ENCODE measurements around the gene AP1G2. TPM values are rescaled to one million over a fixed set of nuclear protein-coding genes. Genes with fewer than 3 reads are reported as not detected.

The AP1G2 gene
- total RNA-seq, 1 experiment from 2014 or later, result 83.3 TPM

- H3K36me3 ChIP-seq (replicated peaks; ENCODE audit: control insufficient read depth, insufficient read depth, low read length), result no peaks in the 10 kb centered on the region
- H3K4me3 ChIP-seq (ENCODE audit: insufficient read depth, low read depth, low read length), result no peak overlapping the region
- peaks cover 10% of the 10 kb centered on the region; the same call in 1 of the 2 replicates for H3K27me3 ChIP-seq (ENCODE audit: control insufficient read depth, insufficient read depth, low read length)
- no peak for DNase-seq
These were observed 15.5 kb upstream of the AP1G2 start for GRCh38 chr14:23582906-23583760.

GRCh38 chr14:23580948-23581281, 13.3 kb upstream of the AP1G2 start:
- H3K4me3 ChIP-seq (ENCODE audit: insufficient read depth, low read depth, low read length), result no peak overlapping the region
- H3K27me3 ChIP-seq (ENCODE audit: control insufficient read depth, insufficient read depth, low read length), result peaks cover 31% of the 10 kb centered on the region
- peak; percentile 62 for DNase-seq
- H3K36me3 ChIP-seq (replicated peaks; ENCODE audit: control insufficient read depth, insufficient read depth, low read length), result no peaks in the 10 kb centered on the region

- no peaks in the 10 kb centered on the region for H3K36me3 ChIP-seq (replicated peaks; ENCODE audit: control insufficient read depth, insufficient read depth, low read length)
- H3K27me3 ChIP-seq (ENCODE audit: control insufficient read depth, insufficient read depth, low read length), result peaks cover 37% of the 10 kb centered on the region
- DNase-seq, result no peak
- no peak overlapping the region for H3K4me3 ChIP-seq (ENCODE audit: insufficient read depth, low read depth, low read length)
These were observed 12.7 kb upstream of the AP1G2 start for GRCh38 chr14:23580152-23580926.

- peak; percentile 17 for DNase-seq
- H3K27me3 ChIP-seq (ENCODE audit: control insufficient read depth, insufficient read depth, low read length), result peaks cover 43% of the 10 kb centered on the region
- H3K4me3 ChIP-seq (ENCODE audit: insufficient read depth, low read depth, low read length), result no peak overlapping the region
- no peaks in the 10 kb centered on the region for H3K36me3 ChIP-seq (replicated peaks; ENCODE audit: control insufficient read depth, insufficient read depth, low read length)
These were observed 12.1 kb upstream of the AP1G2 start for GRCh38 chr14:23579739-23580138.

GRCh38 chr14:23579311-23579630, 11.7 kb upstream of the AP1G2 start:
- no peak overlapping the region for H3K4me3 ChIP-seq (ENCODE audit: insufficient read depth, low read depth, low read length)
- peak; percentile 43 for DNase-seq
- H3K36me3 ChIP-seq (replicated peaks; ENCODE audit: control insufficient read depth, insufficient read depth, low read length), result no peaks in the 10 kb centered on the region
- H3K27me3 ChIP-seq (ENCODE audit: control insufficient read depth, insufficient read depth, low read length), result peaks cover 43% of the 10 kb centered on the region

GRCh38 chr14:23578560-23579310, 11.1 kb upstream of the AP1G2 start, which contains the start of gene JPH4:
TSS of gene JPH4 (minus strand) at chr14:23578790. CDS start at chr14:23577453, 1,337 bp downstream.
- Histone ChIP-seq H3K4me3 (ENCODE audit: insufficient read depth, low read depth, low read length) (peak within 1 kb of the TSS; percentile 53), H3K27me3 (ENCODE audit: control insufficient read depth, insufficient read depth, low read length) (peaks cover 43% of the 10 kb centered on the region), H3K36me3 (replicated peaks; ENCODE audit: control insufficient read depth, insufficient read depth, low read length) (no peaks in the 10 kb centered on the region)
- DNase-seq, result peak; percentile 89

- peak; percentile 88 for DNase-seq
- H3K27me3 ChIP-seq (ENCODE audit: control insufficient read depth, insufficient read depth, low read length), result peaks cover 43% of the 10 kb centered on the region
- peak overlapping the region; percentile 53 for H3K4me3 ChIP-seq (ENCODE audit: insufficient read depth, low read depth, low read length)
These were observed 10.3 kb upstream of the AP1G2 start for GRCh38 chr14:23577710-23578392.

GRCh38 chr14:23577004-23577681, 9.6 kb upstream of the AP1G2 start:
- peaks cover 43% of the 10 kb centered on the region for H3K27me3 ChIP-seq (ENCODE audit: control insufficient read depth, insufficient read depth, low read length)
- H3K4me3 ChIP-seq (ENCODE audit: insufficient read depth, low read depth, low read length), result peak overlapping the region; percentile 53
- peak; percentile 90 for DNase-seq
- H3K36me3 ChIP-seq (replicated peaks; ENCODE audit: control insufficient read depth, insufficient read depth, low read length), result peaks cover 1% of the 10 kb centered on the region; the same call in 1 of the 2 replicates

More at GRCh38 chr14:23577710-23578392, 10.3 kb upstream of the AP1G2 start:
- H3K36me3 ChIP-seq (replicated peaks; ENCODE audit: control insufficient read depth, insufficient read depth, low read length), result peaks cover 1% of the 10 kb centered on the region; the same call in 1 of the 2 replicates

GRCh38 chr14:23573384-23574015, 5.9 kb upstream of the AP1G2 start:
- peak; percentile 30 for DNase-seq
- Histone ChIP-seq H3K27me3 (ENCODE audit: control insufficient read depth, insufficient read depth, low read length) (peaks cover 37% of the 10 kb centered on the region), H3K4me3 (ENCODE audit: insufficient read depth, low read depth, low read length) (no peak overlapping the region), H3K36me3 (replicated peaks; ENCODE audit: control insufficient read depth, insufficient read depth, low read length) (peaks cover 1% of the 10 kb centered on the region; the same call in 1 of the 2 replicates)

- peaks cover 31% of the 10 kb centered on the region for H3K27me3 ChIP-seq (ENCODE audit: control insufficient read depth, insufficient read depth, low read length)
- no peak for DNase-seq
- H3K36me3 ChIP-seq (replicated peaks; ENCODE audit: control insufficient read depth, insufficient read depth, low read length), result peaks cover 1% of the 10 kb centered on the region; the same call in 1 of the 2 replicates
- H3K4me3 ChIP-seq (ENCODE audit: insufficient read depth, low read depth, low read length), result no peak overlapping the region
These were observed 5.2 kb upstream of the AP1G2 start for GRCh38 chr14:23572836-23573235.

GRCh38 chr14:23572524-23572828, 4.9 kb upstream of the AP1G2 start:
- Histone ChIP-seq H3K27me3 (ENCODE audit: control insufficient read depth, insufficient read depth, low read length) (peaks cover 28% of the 10 kb centered on the region), H3K4me3 (ENCODE audit: insufficient read depth, low read depth, low read length) (no peak overlapping the region), H3K36me3 (replicated peaks; ENCODE audit: control insufficient read depth, insufficient read depth, low read length) (peaks cover 1% of the 10 kb centered on the region; the same call in 1 of the 2 replicates)
- no peak for DNase-seq

- H3K36me3 ChIP-seq (replicated peaks; ENCODE audit: control insufficient read depth, insufficient read depth, low read length), result peaks cover 1% of the 10 kb centered on the region; the same call in 1 of the 2 replicates
- DNase-seq, result no peak
- peaks cover 22% of the 10 kb centered on the region for H3K27me3 ChIP-seq (ENCODE audit: control insufficient read depth, insufficient read depth, low read length)
- no peak overlapping the region for H3K4me3 ChIP-seq (ENCODE audit: insufficient read depth, low read depth, low read length)
These were observed 4.3 kb upstream of the AP1G2 start for GRCh38 chr14:23571701-23572523.

Measured in H7 (cell line).